Activated CD4-positive, alpha-beta T cell treated with anti-CD3 and anti-CD28 coated beads for 24 hours (primary cell): ENCODE results near the gene LDB3.
"Not testable (repeated sequence)": the region's sequence is repeated elsewhere in the genome, so short reads cannot be mapped to it uniquely, and the experiment has no call there.

Source experiments
- DNase-seq, 2 donors: peaks; one replicate each; pipeline ENCODE4 v3.0.0-alpha.2; 2020; ENCODE audit warnings: low read depth in 2 of 2

The LDB3 gene

GRCh38 chr10:86668297-86669165 is at the start of gene LDB3:
LDB3 (plus strand) TSS chr10:86668511; CDS start chr10:86668692, 181 bp downstream.
- no peak for DNase-seq

- DNase-seq, result no peak
Observed at GRCh38 chr10:86628311-86628710, 40.0 kb upstream of the LDB3 start.

- no peak for DNase-seq
Observed at GRCh38 chr10:86630079-86630478, 38.2 kb upstream of the LDB3 start.

- no peak for DNase-seq
Observed at GRCh38 chr10:86632009-86632800, 36.1 kb upstream of the LDB3 start.

- no peak for DNase-seq
Observed at GRCh38 chr10:86632951-86633350, 35.4 kb upstream of the LDB3 start.

- no peak for DNase-seq
Observed at GRCh38 chr10:86635402-86635801, 32.9 kb upstream of the LDB3 start.

GRCh38 chr10:86636311-86636710 is 32.0 kb upstream of the LDB3 start:
- no peak for DNase-seq

- DNase-seq, result no peak
Observed at GRCh38 chr10:86642021-86642420, 26.3 kb upstream of the LDB3 start.

- no peak for DNase-seq
Observed at GRCh38 chr10:86642499-86642898, 25.8 kb upstream of the LDB3 start.

- no peak for DNase-seq
Observed at GRCh38 chr10:86644152-86644793, 24.0 kb upstream of the LDB3 start.

- DNase-seq, result no peak
Observed at GRCh38 chr10:86644794-86645445, 23.4 kb upstream of the LDB3 start.

- DNase-seq, result not testable (repeated sequence)
Observed at GRCh38 chr10:86645621-86646165, 22.6 kb upstream of the LDB3 start.

- DNase-seq, result no peak
Observed at GRCh38 chr10:86646532-86646931, 21.8 kb upstream of the LDB3 start.

- no peak for DNase-seq
Observed at GRCh38 chr10:86646933-86647332, 21.4 kb upstream of the LDB3 start.

GRCh38 chr10:86647773-86648703 is 20.3 kb upstream of the LDB3 start:
- DNase-seq, result no peak

GRCh38 chr10:86648704-86649427 is 19.4 kb upstream of the LDB3 start:
- no peak for DNase-seq

- DNase-seq, result no peak
Observed at GRCh38 chr10:86649471-86650150, 18.7 kb upstream of the LDB3 start.

GRCh38 chr10:86650151-86650550 is 18.2 kb upstream of the LDB3 start:
- no peak for DNase-seq

- no peak for DNase-seq
Observed at GRCh38 chr10:86651021-86651471, 17.3 kb upstream of the LDB3 start.
